HG02763 (cell line): Measurements from ENCODE around the gene EXOC3L2.
"Not testable (repeated sequence)": the region's sequence is repeated elsewhere in the genome, so short reads cannot be mapped to it uniquely, and the experiment has no call there.

Experiments used
- ATAC-seq: cut with Tn5 transposase; IDR thresholded peaks from one replicate; pipeline ENCODE4 v1.9.1; 2021; ENCODE audit warnings: mild to moderate bottlenecking, moderate library complexity; ENCODE audit not compliant: unreplicated experiment

The EXOC3L2 gene

GRCh38 chr19:45245334-45245787, at the start of gene EXOC3L2:
Gene EXOC3L2 (minus strand): TSS chr19:45245407. CDS start chr19:45239045, 6,362 bp downstream.
- no peak for ATAC-seq

- ATAC-seq = no peak
Observed at GRCh38 chr19:45294291-45295029, 49.3 kb upstream of the EXOC3L2 start.

GRCh38 chr19:45293682-45294081, 48.5 kb upstream of the EXOC3L2 start:
- ATAC-seq = no peak

GRCh38 chr19:45291834-45292233, 46.6 kb upstream of the EXOC3L2 start:
- no peak for ATAC-seq

- no peak for ATAC-seq
Observed at GRCh38 chr19:45290381-45290931, 45.2 kb upstream of the EXOC3L2 start.

GRCh38 chr19:45283443-45284033, 38.3 kb upstream of the EXOC3L2 start:
- ATAC-seq = no peak

- ATAC-seq = no peak
Observed at GRCh38 chr19:45280471-45280961, 35.3 kb upstream of the EXOC3L2 start.

GRCh38 chr19:45279587-45280192, 34.5 kb upstream of the EXOC3L2 start:
- ATAC-seq = no peak

- no peak for ATAC-seq
Observed at GRCh38 chr19:45278087-45278486, 32.9 kb upstream of the EXOC3L2 start.

GRCh38 chr19:45276284-45276687, 31.1 kb upstream of the EXOC3L2 start:
- no peak for ATAC-seq

GRCh38 chr19:45275370-45275971, 30.3 kb upstream of the EXOC3L2 start:
- ATAC-seq = no peak

- no peak for ATAC-seq
Observed at GRCh38 chr19:45273521-45273855, 28.3 kb upstream of the EXOC3L2 start.

- no peak for ATAC-seq
Observed at GRCh38 chr19:45271735-45272108, 26.5 kb upstream of the EXOC3L2 start.

GRCh38 chr19:45271098-45271734, 26.0 kb upstream of the EXOC3L2 start:
- ATAC-seq = no peak

- ATAC-seq = not testable (repeated sequence)
Observed at GRCh38 chr19:45269939-45270338, 24.7 kb upstream of the EXOC3L2 start.

- ATAC-seq = no peak
Observed at GRCh38 chr19:45267296-45267695, 22.1 kb upstream of the EXOC3L2 start.

GRCh38 chr19:45265375-45265774, 20.2 kb upstream of the EXOC3L2 start:
- ATAC-seq = no peak

- no peak for ATAC-seq
Observed at GRCh38 chr19:45264781-45265317, 19.6 kb upstream of the EXOC3L2 start.

GRCh38 chr19:45263013-45263412, 17.8 kb upstream of the EXOC3L2 start:
- ATAC-seq = no peak

- ATAC-seq = no peak
Observed at GRCh38 chr19:45262570-45262969, 17.4 kb upstream of the EXOC3L2 start.

GRCh38 chr19:45258862-45259261, 13.7 kb upstream of the EXOC3L2 start:
- no peak for ATAC-seq
